HEK293 (cell line): Measurements from ENCODE around the gene COL4A1.

ENCODE experiments used
- CTCF ChIA-PET: fragments of 350-600 bp; formaldehyde crosslinking; extraction: SDS; loops from one replicate; lab custom pipeline; 2021; ENCODE audit warnings: antibody characterized with exemption; lab: Yijun Ruan, JAX
- POLR2A ChIA-PET: fragments of 300-600 bp; formaldehyde crosslinking; extraction: SDS; loops from one replicate; lab custom pipeline; 2020; ENCODE audit warnings: antibody characterized with exemption, inconsistent platforms; lab: Yijun Ruan, JAX
- H3K27ac ChIP-seq: fragments of 200-500 bp; sonication (Bioruptor generic); 2 replicates; pipeline ENCODE4 v1.5.1; 2014; ENCODE audit warnings: low read depth, low read length, control low read depth, inconsistent platforms; ENCODE audit errors: extremely low read depth
- H3K36me3 ChIP-seq, 2 experiments: fragments of 200-500 bp in 1 of 2; sonication (Bioruptor generic) in 1 of 2; 1 replicate in 1 of 2; 2 replicates in 1 of 2; pipeline ENCODE4 v1.5.1; 2014 to 2017; ENCODE audit warnings: inconsistent platforms in 2 of 2, low read length in 2 of 2; ENCODE audit not compliant: control insufficient read depth in 2 of 2, insufficient read depth in 1 of 2
- H3K4me1 ChIP-seq: fragments of 200-500 bp; sonication (Bioruptor generic); 2 replicates; pipeline ENCODE4 v1.5.1; 2014; ENCODE audit warnings: mild to moderate bottlenecking, low read length, inconsistent platforms; ENCODE audit not compliant: control insufficient read depth, insufficient read depth
- H3K4me3 ChIP-seq: 2 replicates; pipeline ENCODE4 v1.5.1; 2011; ENCODE audit warnings: low read depth, mild to moderate bottlenecking, control low read depth, low read length, moderate library complexity
- H3K9me3 ChIP-seq: fragments of 200-500 bp; sonication (Bioruptor generic); 2 replicates; pipeline ENCODE4 v1.5.1; 2014; ENCODE audit warnings: low read depth, low read length, inconsistent platforms; ENCODE audit not compliant: control insufficient read depth, insufficient read depth
- HOXD13 ChIP-seq: sonication (generic); formaldehyde crosslinking; IDR thresholded peaks from 2 replicates; pipeline ENCODE4 v1.8.0; 2022; ENCODE audit warnings: missing genetic modification reagents, borderline replicate concordance
- KLF16 ChIP-seq: fragments of 450-650 bp; formaldehyde crosslinking; IDR thresholded peaks from 2 replicates; pipeline ENCODE4 v1.5.1; 2017; ENCODE audit warnings: missing biosample characterization, missing genetic modification characterization
- OVOL3 ChIP-seq: fragments of 450-650 bp; formaldehyde crosslinking; IDR thresholded peaks from 2 replicates; pipeline ENCODE4 v1.5.1; 2016; ENCODE audit warnings: missing biosample characterization, missing genetic modification characterization
- PRDM1 ChIP-seq: fragments of 450-650 bp; formaldehyde crosslinking; IDR thresholded peaks from 2 replicates; pipeline ENCODE4; 2016; ENCODE audit warnings: missing biosample characterization, missing genetic modification characterization
- ZIC2 ChIP-seq: fragments of 450-650 bp; formaldehyde crosslinking; IDR thresholded peaks from 2 replicates; pipeline ENCODE4 v1.5.1; 2016; ENCODE audit warnings: missing biosample characterization, missing genetic modification characterization
- ZNF133 ChIP-seq: fragments of 450-650 bp; formaldehyde crosslinking; IDR thresholded peaks from 2 replicates; pipeline ENCODE4 v1.5.1; 2016; ENCODE audit warnings: missing biosample characterization, missing genetic modification characterization
- ZNF274 ChIP-seq, 2 experiments: fragments of 200-500 bp in 1 of 2; fragments of 450-650 bp in 1 of 2; sonication (Bioruptor generic) in 1 of 2; formaldehyde crosslinking in 1 of 2; IDR thresholded peaks; 2 replicates each; pipeline versions ENCODE4 v1.5.1 to v1.6.1; 2014 to 2016; ENCODE audit warnings: borderline replicate concordance in 1 of 2, inconsistent platforms in 1 of 2, low read length in 1 of 2, missing biosample characterization in 1 of 2, missing genetic modification characterization in 1 of 2
- ZNF335 ChIP-seq: fragments of 450-650 bp; formaldehyde crosslinking; conservative IDR thresholded peaks from 2 replicates; pipeline ENCODE4 v1.5.1; 2016; ENCODE audit warnings: missing biosample characterization, missing genetic modification characterization
- ZNF354C ChIP-seq: fragments of 450-650 bp; formaldehyde crosslinking; IDR thresholded peaks from 2 replicates; pipeline ENCODE4 v1.5.1; 2016; ENCODE audit warnings: missing biosample characterization, missing genetic modification characterization, low read depth, borderline replicate concordance
- ZNF555 ChIP-seq: fragments of 450-650 bp; formaldehyde crosslinking; conservative IDR thresholded peaks from 2 replicates; pipeline ENCODE4 v1.5.1; 2017; ENCODE audit warnings: missing biosample characterization, mild to moderate bottlenecking, missing genetic modification characterization, inconsistent platforms
- ZNF610 ChIP-seq: fragments of 450-650 bp; formaldehyde crosslinking; IDR thresholded peaks from 2 replicates; pipeline ENCODE4 v1.5.1; 2016; ENCODE audit warnings: missing biosample characterization, missing genetic modification characterization, borderline replicate concordance
- ZNF645 ChIP-seq: fragments of 450-650 bp; formaldehyde crosslinking; IDR thresholded peaks from 2 replicates; pipeline ENCODE4; 2016; ENCODE audit warnings: missing biosample characterization, missing genetic modification characterization
- ZNF677 ChIP-seq: fragments of 450-650 bp; IDR thresholded peaks from 2 replicates; pipeline ENCODE4 v1.5.0; 2018; ENCODE audit warnings: missing biosample characterization, mild to moderate bottlenecking, missing genetic modification characterization, moderate library complexity
- ZNF692 ChIP-seq: fragments of 450-650 bp; formaldehyde crosslinking; IDR thresholded peaks from 2 replicates; pipeline ENCODE4 v1.5.1; 2016; ENCODE audit warnings: missing biosample characterization, missing genetic modification characterization
- ZSCAN4 ChIP-seq: fragments of 450-650 bp; formaldehyde crosslinking; IDR thresholded peaks from 2 replicates; pipeline ENCODE4 v1.5.1; 2017; ENCODE audit warnings: missing biosample characterization, missing genetic modification characterization
- ZXDB ChIP-seq: fragments of 450-650 bp; formaldehyde crosslinking; IDR thresholded peaks from 2 replicates; pipeline ENCODE4 v1.5.1; 2016; ENCODE audit warnings: missing biosample characterization, missing genetic modification characterization
- TF ChIP-seq, protein P1 (sequence below): fragments of 450-650 bp; formaldehyde crosslinking; IDR thresholded peaks from 2 replicates; pipeline ENCODE4 v1.5.1; 2016; ENCODE audit warnings: missing biosample characterization, missing genetic modification characterization
- TF ChIP-seq, protein P2 (sequence below): fragments of 450-650 bp; formaldehyde crosslinking; IDR thresholded peaks from 2 replicates; pipeline ENCODE4 v1.5.0; 2017; ENCODE audit warnings: missing biosample characterization, missing genetic modification characterization, borderline replicate concordance
- TF ChIP-seq, protein P3 (sequence below): fragments of 450-650 bp; formaldehyde crosslinking; IDR thresholded peaks from 2 replicates; pipeline ENCODE4 v1.5.1; 2016; ENCODE audit warnings: missing biosample characterization, missing genetic modification characterization

COL4A1 gene

DNA sequence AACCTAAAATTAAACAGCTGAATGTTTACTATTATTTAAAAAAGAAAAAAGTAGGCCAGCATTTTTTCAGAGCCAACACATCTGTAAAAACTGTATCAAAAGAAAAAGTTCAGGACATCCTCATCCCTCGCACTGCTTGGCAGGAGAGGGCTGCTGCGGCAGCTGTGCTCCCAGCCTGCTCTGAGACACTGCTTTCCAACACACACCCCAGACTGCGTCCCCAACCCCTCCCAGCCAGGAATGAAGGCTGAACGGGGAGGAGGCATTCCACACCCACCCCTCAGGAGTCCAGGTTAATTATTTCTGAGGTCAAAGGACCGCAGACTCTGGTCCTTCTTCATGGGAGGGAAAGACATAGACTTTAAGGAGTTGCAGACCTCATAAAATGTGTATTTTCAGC is 43.1 kb downstream of the COL4A1 start (continued):
- TF ChIP-seq ZNF645 (tag by site-specific recombination) (no peak), ZXDB (tag by site-specific recombination) (no peak), ZSCAN4 (tag by site-specific recombination) (no peak), KLF16 (tag by site-specific recombination) (no peak)

GRCh38 chr13:110263404-110263803 is 43.6 kb downstream of the COL4A1 start:
- no peak for TF ChIP-seq ZNF274 (IDR thresholded peaks at IDR 0.05; ENCODE audit: low read length)
- TF ChIP-seq ZNF274 (tag by site-specific recombination; IDR thresholded peaks at IDR 0.05; ENCODE audit: borderline replicate concordance): no peak
- no peak for TF ChIP-seq ZNF555 (tag by site-specific recombination)
- TF ChIP-seq, protein P1, sequence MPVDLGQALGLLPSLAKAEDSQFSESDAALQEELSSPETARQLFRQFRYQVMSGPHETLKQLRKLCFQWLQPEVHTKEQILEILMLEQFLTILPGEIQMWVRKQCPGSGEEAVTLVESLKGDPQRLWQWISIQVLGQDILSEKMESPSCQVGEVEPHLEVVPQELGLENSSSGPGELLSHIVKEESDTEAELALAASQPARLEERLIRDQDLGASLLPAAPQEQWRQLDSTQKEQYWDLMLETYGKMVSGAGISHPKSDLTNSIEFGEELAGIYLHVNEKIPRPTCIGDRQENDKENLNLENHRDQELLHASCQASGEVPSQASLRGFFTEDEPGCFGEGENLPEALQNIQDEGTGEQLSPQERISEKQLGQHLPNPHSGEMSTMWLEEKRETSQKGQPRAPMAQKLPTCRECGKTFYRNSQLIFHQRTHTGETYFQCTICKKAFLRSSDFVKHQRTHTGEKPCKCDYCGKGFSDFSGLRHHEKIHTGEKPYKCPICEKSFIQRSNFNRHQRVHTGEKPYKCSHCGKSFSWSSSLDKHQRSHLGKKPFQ (tag by site-specific recombination): no peak
- no peak for TF ChIP-seq ZNF354C (tag by site-specific recombination)
- TF ChIP-seq ZNF677 (tag by site-specific recombination): no peak
- no peak for TF ChIP-seq ZIC2 (tag by site-specific recombination)
- TF ChIP-seq, protein P2, sequence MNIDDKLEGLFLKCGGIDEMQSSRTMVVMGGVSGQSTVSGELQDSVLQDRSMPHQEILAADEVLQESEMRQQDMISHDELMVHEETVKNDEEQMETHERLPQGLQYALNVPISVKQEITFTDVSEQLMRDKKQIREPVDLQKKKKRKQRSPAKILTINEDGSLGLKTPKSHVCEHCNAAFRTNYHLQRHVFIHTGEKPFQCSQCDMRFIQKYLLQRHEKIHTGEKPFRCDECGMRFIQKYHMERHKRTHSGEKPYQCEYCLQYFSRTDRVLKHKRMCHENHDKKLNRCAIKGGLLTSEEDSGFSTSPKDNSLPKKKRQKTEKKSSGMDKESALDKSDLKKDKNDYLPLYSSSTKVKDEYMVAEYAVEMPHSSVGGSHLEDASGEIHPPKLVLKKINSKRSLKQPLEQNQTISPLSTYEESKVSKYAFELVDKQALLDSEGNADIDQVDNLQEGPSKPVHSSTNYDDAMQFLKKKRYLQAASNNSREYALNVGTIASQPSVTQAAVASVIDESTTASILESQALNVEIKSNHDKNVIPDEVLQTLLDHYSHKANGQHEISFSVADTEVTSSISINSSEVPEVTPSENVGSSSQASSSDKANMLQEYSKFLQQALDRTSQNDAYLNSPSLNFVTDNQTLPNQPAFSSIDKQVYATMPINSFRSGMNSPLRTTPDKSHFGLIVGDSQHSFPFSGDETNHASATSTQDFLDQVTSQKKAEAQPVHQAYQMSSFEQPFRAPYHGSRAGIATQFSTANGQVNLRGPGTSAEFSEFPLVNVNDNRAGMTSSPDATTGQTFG: no peak
- no peak for TF ChIP-seq ZNF335 (tag by site-specific recombination)
- TF ChIP-seq ZNF610 (tag by site-specific recombination): no peak
- TF ChIP-seq ZNF133 (tag by site-specific recombination): no peak
- no peak for TF ChIP-seq PRDM1 (tag by site-specific recombination)
- TF ChIP-seq ZNF692 (tag by site-specific recombination): no peak
- TF ChIP-seq, protein P3, sequence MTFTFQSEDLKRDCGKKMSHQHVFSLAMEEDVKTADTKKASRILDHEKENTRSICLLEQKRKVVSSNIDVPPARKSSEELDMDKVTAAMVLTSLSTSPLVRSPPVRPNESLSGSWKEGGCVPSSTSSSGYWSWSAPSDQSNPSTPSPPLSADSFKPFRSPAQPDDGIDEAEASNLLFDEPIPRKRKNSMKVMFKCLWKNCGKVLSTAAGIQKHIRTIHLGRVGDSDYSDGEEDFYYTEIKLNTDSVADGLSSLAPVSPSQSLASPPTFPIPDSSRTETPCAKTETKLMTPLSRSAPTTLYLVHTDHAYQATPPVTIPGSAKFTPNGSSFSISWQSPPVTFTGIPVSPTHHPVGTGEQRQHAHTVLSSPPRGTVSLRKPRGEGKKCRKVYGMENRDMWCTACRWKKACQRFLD (tag by site-specific recombination): no peak
- TF ChIP-seq OVOL3 (tag by site-specific recombination): no peak
- no peak for TF ChIP-seq HOXD13
- Histone ChIP-seq H3K4me1 (no peaks in the 10 kb centered on the region), H3K27ac (no peak overlapping the region), H3K36me3 (no peaks in the 10 kb centered on the region), H3K4me3 (no peak overlapping the region), H3K9me3 (no peaks in the 10 kb centered on the region)
- ChIA-PET CTCF (interaction anchor here (0.6 to 1.1 kb wide), 2 partner anchors 13 to 192 kb away, joined by 3 read pairs; no protein-coding TSS in a partner anchor), POLR2A (no interaction called here)
